Naive thymus-derived CD4-positive, alpha-beta T cell (primary cell): ENCODE measurements around the gene EIF4H. TPM values are rescaled to one million over a fixed set of nuclear protein-coding genes. Genes with fewer than 3 reads are reported as not detected.
"Not testable (repeated sequence)": the region's sequence is repeated elsewhere in the genome, so short reads cannot be mapped to it uniquely, and the experiment has no call there.

ENCODE experiments used
- ATAC-seq: fragments of 150-1000 bp; cut with Tn5 transposase; 2 replicates; pipeline ENCODE4 v1.10.0; 2021; ENCODE audit warnings: mild to moderate bottlenecking, moderate library complexity
- CTCF ChIA-PET: fragments of 350-600 bp; sonication (Branson Sonifier 250); formaldehyde crosslinking; loops from one replicate; lab custom pipeline; 2021; ENCODE audit warnings: antibody characterized with exemption; lab: Charles Lee
- POLR2A ChIA-PET: fragments of 350-600 bp; sonication (Branson Sonifier 250); formaldehyde crosslinking; loops from one replicate; lab custom pipeline; 2021; ENCODE audit warnings: antibody characterized with exemption, inconsistent platforms; lab: Charles Lee
- DNase-seq, 9 donors: peaks; one replicate each; pipeline versions ENCODE4 v3.0.0 to v3.0.0-alpha.2; 2020 to 2022; ENCODE audit warnings: mixed read lengths in 1 of 9
- H3K27ac ChIP-seq: one replicate; pipeline ENCODE4 v1.7.0; 2013; ENCODE audit warnings: mild to moderate bottlenecking, low read depth, low read length, moderate library complexity
- H3K27me3 ChIP-seq, 2 donors: one replicate each; pipeline ENCODE4 v1.7.0; 2013; ENCODE audit warnings: low read length in 2 of 2, mild to moderate bottlenecking in 2 of 2, moderate library complexity in 2 of 2; ENCODE audit not compliant: control insufficient read depth in 2 of 2, insufficient read depth in 2 of 2
- H3K36me3 ChIP-seq, 3 experiments: 1 replicate in 2 of 3; 2 replicates in 1 of 3; pipeline ENCODE4 v1.7.0; 2013; ENCODE audit warnings: low read length in 3 of 3, mild to moderate bottlenecking in 3 of 3, moderate library complexity in 1 of 3; ENCODE audit not compliant: insufficient read depth in 3 of 3, control insufficient read depth in 2 of 3
- H3K4me1 ChIP-seq, 2 donors: one replicate each; pipeline ENCODE4 v1.7.0; 2013; ENCODE audit warnings: low read length in 2 of 2, mild to moderate bottlenecking in 2 of 2, moderate library complexity in 1 of 2; ENCODE audit not compliant: control insufficient read depth in 2 of 2, insufficient read depth in 2 of 2
- H3K4me3 ChIP-seq: 2 replicates; pipeline ENCODE4 v1.7.0; 2013; ENCODE audit warnings: mild to moderate bottlenecking, low read length
- H3K9me3 ChIP-seq, 3 experiments: 1 replicate in 2 of 3; 2 replicates in 1 of 3; pipeline ENCODE4 v1.7.0; 2013; ENCODE audit warnings: low read length in 3 of 3; ENCODE audit not compliant: control insufficient read depth in 2 of 3
- H3K27ac Mint-ChIP-seq, 9 donors: one replicate each; pipeline ENCODE4 v1.8.0; 2020 to 2022; ENCODE audit warnings: mixed read lengths in 9 of 9, mild to moderate bottlenecking in 8 of 9, moderate library complexity in 5 of 9, inconsistent platforms in 2 of 9
- H3K27me3 Mint-ChIP-seq, 5 donors: one replicate each; pipeline ENCODE4 v1.8.0; 2021 to 2022; ENCODE audit warnings: mixed read lengths in 5 of 5, mild to moderate bottlenecking in 1 of 5
- H3K36me3 Mint-ChIP-seq, 5 donors: one replicate each; pipeline ENCODE4 v1.8.0; 2020 to 2022; ENCODE audit warnings: mixed read lengths in 5 of 5, mild to moderate bottlenecking in 3 of 5, inconsistent platforms in 1 of 5
- H3K4me1 Mint-ChIP-seq, 7 donors: one replicate each; pipeline ENCODE4 v1.8.0; 2020 to 2022; ENCODE audit warnings: mixed read lengths in 7 of 7, mild to moderate bottlenecking in 3 of 7, inconsistent platforms in 1 of 7
- H3K4me3 Mint-ChIP-seq, 10 donors: one replicate each; pipeline ENCODE4 v1.8.0; 2020 to 2022; ENCODE audit warnings: mild to moderate bottlenecking in 10 of 10, mixed read lengths in 10 of 10, moderate library complexity in 6 of 10, inconsistent platforms in 2 of 10
- H3K9me3 Mint-ChIP-seq, 11 donors: one replicate each; pipeline ENCODE4 v1.8.0; 2020 to 2022; ENCODE audit warnings: mixed read lengths in 11 of 11, mild to moderate bottlenecking in 4 of 11, inconsistent platforms in 1 of 11, moderate library complexity in 1 of 11
- intact Hi-C, 2 donors: fragments of 100-400 bp; cut with micrococcal nuclease; formaldehyde crosslinking; loops; one replicate each; pipeline ENCODE4 v1.15.1; 2023
- polyA plus RNA-seq, 2 donors: library from polyadenylated mRNA; unstranded; fragments of 300-500 nt; fragmentation: Illumina TruSeq; gene quantifications; one replicate each; pipeline ENCODE4 v1.2.3, GENCODE V29; 2021
- total RNA-seq, 6 experiments: library from RNA in 5 of 6; stranded (reverse) in 5 of 6; gene quantifications; 1 replicate in 5 of 6; 2 replicates in 1 of 6; pipeline ENCODE4 v1.2.3 and lab custom pipeline; 2021 to 2026

EIF4H gene
- total and polyA plus RNA-seq, 7 experiments from 2014 or later = 163 to 284 (median 246) TPM

DNA sequence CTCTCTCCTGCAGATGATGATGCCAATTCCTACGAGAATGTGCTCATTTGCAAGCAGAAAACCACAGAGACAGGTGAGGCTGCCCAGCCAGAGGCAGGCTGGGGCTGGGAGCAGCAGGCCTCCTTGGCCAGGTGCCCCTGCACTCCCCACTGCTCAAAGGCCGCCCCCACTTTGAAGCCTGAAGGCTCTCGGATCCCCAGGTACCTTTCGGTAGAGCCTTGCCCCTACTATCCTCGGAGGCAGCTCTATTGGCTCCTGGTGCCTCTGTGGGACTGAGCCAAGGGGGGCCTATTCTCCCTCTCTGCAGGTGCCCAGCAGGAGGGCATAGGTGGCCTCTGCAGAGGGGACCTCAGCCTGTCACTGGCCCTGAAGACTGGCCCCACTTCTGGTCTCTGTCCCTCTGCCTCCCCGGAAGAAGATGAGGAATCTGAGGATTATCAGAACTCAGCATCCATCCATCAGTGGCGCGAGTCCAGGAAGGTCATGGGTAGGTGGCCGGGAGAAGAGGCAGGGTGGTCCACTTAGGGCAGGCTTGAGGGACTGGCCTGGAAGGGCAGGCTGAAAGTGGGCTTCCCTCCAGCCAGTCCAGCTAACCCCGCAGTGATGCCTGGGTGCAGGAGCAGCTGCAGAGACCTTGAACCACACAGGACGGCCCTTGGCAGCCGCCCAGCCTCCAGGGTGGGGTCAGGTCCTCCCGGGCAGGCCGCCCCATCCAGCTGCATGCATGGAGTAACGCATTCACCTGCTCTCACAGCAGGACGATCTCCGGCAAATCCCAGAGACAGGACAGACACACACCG lies 49.8 kb downstream of the EIF4H start:
- Mint-ChIP-seq H3K36me3 (peaks cover 0 to 14% (median 7%) of the 10 kb centered on the region in 5 donors), H3K4me1 (peaks cover 0 to 22% (median 5%) of the 10 kb centered on the region in 7 donors), H3K4me3 (no peak overlapping the region), H3K27me3 (no peaks in the 10 kb centered on the region), H3K27ac (no peak overlapping the region), H3K9me3 (no peaks in the 10 kb centered on the region)
- Histone ChIP-seq H3K4me1 (no peaks in the 10 kb centered on the region), H3K27me3 (no peaks in the 10 kb centered on the region), H3K27ac (no peak overlapping the region), H3K36me3 (peaks cover 0 to 9% (median 0%) of the 10 kb centered on the region in 3 experiments), H3K9me3 (no peaks in the 10 kb centered on the region), H3K4me3 (no peak overlapping the region)
- ChIA-PET POLR2A (no interaction called here), CTCF (no interaction called here)
- intact Hi-C loops = no loop called here
- no peak for DNase-seq
- ATAC-seq = no peak

DNA sequence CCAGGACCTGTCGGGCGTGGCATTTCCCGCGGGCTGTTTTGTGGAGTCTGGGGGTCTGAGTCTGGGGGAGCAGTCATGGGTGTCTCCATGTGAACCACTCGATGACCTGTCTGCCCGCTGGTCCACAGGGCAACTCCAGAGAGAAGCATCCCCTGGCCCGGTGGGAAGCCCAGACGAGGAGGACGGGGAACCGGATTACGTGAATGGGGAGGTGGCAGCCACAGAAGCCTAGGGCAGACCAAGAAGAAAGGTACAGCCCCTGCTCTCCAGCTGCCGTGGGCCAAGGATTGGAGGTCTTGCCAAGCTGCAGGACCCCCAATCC lies 50.3 kb downstream of the EIF4H start:
- no peaks in the 10 kb centered on the region for H3K4me1 ChIP-seq
- Mint-ChIP-seq H3K27me3 (no peaks in the 10 kb centered on the region), H3K4me1 (peaks cover 0 to 22% (median 5%) of the 10 kb centered on the region in 7 donors), H3K36me3 (peaks cover 0 to 20% (median 12%) of the 10 kb centered on the region in 5 donors), H3K27ac (no peak overlapping the region), H3K9me3 (no peaks in the 10 kb centered on the region), H3K4me3 (no peak overlapping the region)
- DNase-seq (no peak), ATAC-seq (no peak)
- peaks cover 0 to 9% (median 0%) of the 10 kb centered on the region in 3 experiments for H3K36me3 ChIP-seq
- ChIA-PET CTCF (no interaction called here), POLR2A (no interaction called here)
- H3K27ac ChIP-seq = no peak overlapping the region
- no peaks in the 10 kb centered on the region for H3K27me3 ChIP-seq
- no peak overlapping the region for H3K4me3 ChIP-seq
- intact Hi-C loops = no loop called here
- no peaks in the 10 kb centered on the region for H3K9me3 ChIP-seq

DNA sequence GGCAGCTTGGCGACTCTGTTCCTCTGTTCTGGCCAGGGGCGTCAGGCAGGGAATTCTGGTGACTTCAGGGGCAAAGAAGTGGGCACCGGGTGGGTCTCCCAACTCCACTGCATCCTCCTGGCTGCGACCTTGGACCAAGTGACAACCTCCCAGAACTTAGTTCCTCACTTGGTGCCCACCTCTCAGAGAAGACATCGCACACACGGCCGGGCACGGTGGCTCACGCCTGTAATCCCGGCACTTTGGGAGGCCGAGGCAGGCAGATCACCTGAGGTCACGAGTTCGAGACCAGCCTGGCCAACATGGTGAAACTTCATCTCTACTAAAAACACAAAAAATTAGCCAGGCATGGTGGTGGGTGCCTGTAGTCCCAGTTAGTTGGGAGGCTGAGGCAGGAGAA lies 50.8 kb downstream of the EIF4H start:
- H3K4me3 ChIP-seq, H3K27ac Mint-ChIP-seq, ATAC-seq, CTCF ChIA-PET, H3K4me3 Mint-ChIP-seq, H3K9me3 ChIP-seq, H3K27me3 ChIP-seq, DNase-seq, H3K27me3 Mint-ChIP-seq, H3K4me1 ChIP-seq, H3K36me3 ChIP-seq, H3K27ac ChIP-seq, POLR2A ChIA-PET, intact Hi-C loops, H3K9me3 Mint-ChIP-seq: not testable (repeated sequence)
- peaks cover 0 to 22% (median 5%) of the 10 kb centered on the region in 7 donors for H3K4me1 Mint-ChIP-seq
- H3K36me3 Mint-ChIP-seq = peaks cover 0 to 21% (median 12%) of the 10 kb centered on the region in 5 donors

DNA sequence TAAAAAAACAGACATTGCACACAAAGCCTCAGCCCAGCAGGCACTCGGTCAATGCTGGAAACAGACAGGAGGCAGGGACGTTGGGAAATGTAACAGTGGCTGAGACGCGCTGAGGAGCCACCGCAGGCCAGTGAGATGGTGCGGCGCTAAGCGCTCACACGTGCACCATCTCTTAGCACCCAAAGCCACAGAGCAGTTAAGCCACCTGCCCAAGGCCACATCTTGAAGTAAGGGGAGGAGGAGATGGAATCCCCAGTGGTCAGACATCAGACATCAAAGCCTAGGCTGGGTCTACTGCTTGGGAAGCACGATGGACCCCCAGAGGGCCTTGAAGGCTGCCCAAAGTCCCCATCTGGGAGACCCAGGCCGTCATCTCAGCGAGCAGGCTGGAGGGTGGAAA lies 51.2 kb downstream of the EIF4H start:
- ChIA-PET CTCF (no interaction called here), POLR2A (no interaction called here)
- Histone ChIP-seq H3K27me3 (no peaks in the 10 kb centered on the region), H3K4me3 (no peak overlapping the region), H3K36me3 (peaks cover 0 to 9% (median 0%) of the 10 kb centered on the region in 3 experiments), H3K9me3 (no peaks in the 10 kb centered on the region), H3K27ac (no peak overlapping the region), H3K4me1 (no peaks in the 10 kb centered on the region)
- intact Hi-C loops = no loop called here
- no peak overlapping the region for H3K4me3 Mint-ChIP-seq
- no peak for ATAC-seq
- H3K36me3 Mint-ChIP-seq = peaks cover 0 to 21% (median 12%) of the 10 kb centered on the region in 5 donors
- H3K27ac Mint-ChIP-seq = peak overlapping the region in 1 of 9 donors; percentile 10
- peaks cover 0 to 18% (median 5%) of the 10 kb centered on the region in 7 donors for H3K4me1 Mint-ChIP-seq
- no peaks in the 10 kb centered on the region for H3K9me3 Mint-ChIP-seq
- no peak for DNase-seq
- no peaks in the 10 kb centered on the region for H3K27me3 Mint-ChIP-seq

DNA sequence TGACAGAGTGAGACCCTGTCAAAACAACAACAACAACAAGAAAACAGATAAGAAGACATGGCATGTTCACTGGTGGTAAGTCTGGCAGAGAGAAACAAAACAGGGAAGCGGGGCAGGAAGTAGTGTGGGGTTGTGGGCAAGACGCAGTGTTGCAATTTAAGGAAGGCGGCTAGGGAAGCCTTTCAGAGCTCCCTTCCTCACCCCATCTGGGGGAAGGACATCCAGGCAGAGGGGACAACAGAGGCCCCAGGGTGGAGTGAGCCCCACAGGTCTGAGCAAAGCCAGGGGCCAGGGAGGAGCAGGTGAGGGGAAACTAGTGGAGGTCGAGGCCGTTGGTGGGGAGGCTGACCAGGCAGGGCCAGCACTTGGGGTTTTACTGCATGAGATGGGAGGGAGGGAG lies 52.5 kb downstream of the EIF4H start:
- ATAC-seq (peak; percentile 56), DNase-seq (no peak)
- H3K4me3 ChIP-seq = no peak overlapping the region
- POLR2A ChIA-PET = no interaction called here
- Mint-ChIP-seq H3K36me3 (peaks cover 0 to 28% (median 19%) of the 10 kb centered on the region in 5 donors), H3K27ac (peak overlapping the region in 7 of 9 donors; percentile 4 to 84 (median 34)), H3K4me1 (peaks cover 0 to 16% (median 5%) of the 10 kb centered on the region in 7 donors), H3K27me3 (no peaks in the 10 kb centered on the region), H3K4me3 (peak overlapping the region in 1 of 10 donors; percentile 39), H3K9me3 (no peaks in the 10 kb centered on the region)
- H3K27ac ChIP-seq = no peak overlapping the region
- no peaks in the 10 kb centered on the region for H3K4me1 ChIP-seq
- no peaks in the 10 kb centered on the region for H3K27me3 ChIP-seq
- intact Hi-C loops = no loop called here
- H3K9me3 ChIP-seq = no peaks in the 10 kb centered on the region
- H3K36me3 ChIP-seq = peaks cover 0 to 19% (median 0%) of the 10 kb centered on the region in 3 experiments
- CTCF ChIA-PET = no interaction called here

DNA sequence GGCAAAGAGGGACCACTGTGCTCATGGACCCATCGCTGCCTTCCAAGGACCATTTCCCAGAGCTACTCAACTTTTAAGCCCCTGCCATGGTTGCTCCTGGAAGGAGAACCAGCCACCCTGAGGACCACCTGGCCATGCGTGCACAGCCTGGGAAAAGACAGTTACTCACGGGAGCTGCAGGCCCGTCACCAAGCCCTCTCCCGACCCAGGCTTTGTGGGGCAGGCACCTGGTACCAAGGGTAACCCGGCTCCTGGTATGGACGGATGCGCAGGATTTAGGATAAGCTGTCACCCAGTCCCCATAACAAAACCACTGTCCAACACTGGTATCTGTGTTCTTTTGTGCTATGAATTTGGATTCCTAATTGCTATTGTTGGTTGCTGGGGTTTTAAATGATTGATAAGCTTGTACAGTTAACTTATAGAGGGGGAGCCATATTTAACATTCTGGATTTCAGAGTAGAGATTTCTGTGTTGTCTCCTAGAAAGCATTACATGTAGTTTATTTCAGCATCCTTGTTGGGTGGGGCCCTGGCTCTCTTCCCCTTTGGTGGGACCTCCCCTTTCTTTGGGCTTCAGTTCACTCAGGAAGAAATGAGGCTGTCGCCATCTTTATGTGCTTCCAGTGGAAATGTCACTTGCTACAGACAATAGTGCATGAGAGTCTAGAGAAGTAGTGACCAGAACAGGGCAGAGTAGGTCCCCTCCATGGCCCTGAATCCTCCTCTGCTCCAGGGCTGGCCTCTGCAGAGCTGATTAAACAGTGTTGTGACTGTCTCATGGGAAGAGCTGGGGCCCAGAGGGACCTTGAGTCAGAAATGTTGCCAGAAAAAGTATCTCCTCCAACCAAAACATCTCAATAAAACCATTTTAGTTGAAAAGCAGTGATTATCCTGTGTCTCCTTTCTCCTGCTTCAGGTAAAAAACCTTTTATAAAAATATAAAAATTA lies 55.1 kb downstream of the EIF4H start:
- intact Hi-C loops = no loop called here
- ChIA-PET CTCF (no interaction called here), POLR2A (no interaction called here)
- Mint-ChIP-seq H3K9me3 (no peaks in the 10 kb centered on the region), H3K4me1 (peaks cover 0 to 12% (median 5%) of the 10 kb centered on the region in 7 donors), H3K27ac (peak overlapping the region in 3 of 9 donors; percentile 34 to 70 (median 46)), H3K27me3 (no peaks in the 10 kb centered on the region), H3K36me3 (peaks cover 0 to 31% (median 19%) of the 10 kb centered on the region in 5 donors), H3K4me3 (no peak overlapping the region)
- no peaks in the 10 kb centered on the region for H3K9me3 ChIP-seq
- H3K4me3 ChIP-seq = no peak overlapping the region
- no peaks in the 10 kb centered on the region for H3K27me3 ChIP-seq
- H3K36me3 ChIP-seq = peaks cover 0 to 25% (median 5%) of the 10 kb centered on the region in 3 experiments
- H3K4me1 ChIP-seq = no peaks in the 10 kb centered on the region
- no peak for DNase-seq
- no peak overlapping the region for H3K27ac ChIP-seq
- ATAC-seq = peak; percentile 17
